KMS-11 (cell line): Measurements from ENCODE around the gene LMOD2.

ENCODE experiments used
- H2AFZ ChIP-seq: fragments of 200-600 bp; sonication (generic); 2 replicates; pipeline ENCODE4 v1.6.1; 2016; ENCODE audit warnings: antibody characterized with exemption, mixed run types, low read depth
- H3K27ac ChIP-seq: fragments of 200-600 bp; sonication (generic); 2 replicates; pipeline ENCODE4 v1.6.1; 2016; ENCODE audit warnings: mild to moderate bottlenecking, mixed run types
- H3K27me3 ChIP-seq: fragments of 200-600 bp; sonication (generic); 2 replicates; pipeline ENCODE4 v1.6.1; 2017; ENCODE audit warnings: mild to moderate bottlenecking, low read depth, mixed run types, moderate library complexity; ENCODE audit not compliant: insufficient read depth
- H3K36me3 ChIP-seq: fragments of 200-600 bp; sonication (generic); 2 replicates; pipeline ENCODE4 v1.6.1; 2017; ENCODE audit warnings: mild to moderate bottlenecking, mixed run types; ENCODE audit not compliant: insufficient read depth
- H3K4me1 ChIP-seq: fragments of 200-600 bp; sonication (generic); 2 replicates; pipeline ENCODE4 v1.6.1; 2016; ENCODE audit warnings: mild to moderate bottlenecking, low read depth, mixed run types; ENCODE audit not compliant: poor library complexity, severe bottlenecking
- H3K4me2 ChIP-seq: fragments of 200-600 bp; sonication (generic); 2 replicates; pipeline ENCODE4 v1.7.0; 2016; ENCODE audit warnings: mild to moderate bottlenecking, mixed run types
- H3K4me3 ChIP-seq: fragments of 200-600 bp; sonication (generic); IDR thresholded peaks from 2 replicates; pipeline ENCODE4 v1.6.1; 2017; ENCODE audit warnings: low read depth, low read length, mixed read lengths; ENCODE audit not compliant: insufficient read depth
- H3K79me2 ChIP-seq: fragments of 200-600 bp; sonication (generic); 2 replicates; pipeline ENCODE4 v1.6.1; 2016; ENCODE audit warnings: low read depth, mixed run types; ENCODE audit not compliant: insufficient read depth
- H3K9ac ChIP-seq: fragments of 200-600 bp; sonication (generic); 2 replicates; pipeline ENCODE4 v1.6.1; 2016; ENCODE audit warnings: mild to moderate bottlenecking, mixed run types
- H4K20me1 ChIP-seq: fragments of 200-600 bp; sonication (generic); 2 replicates; pipeline ENCODE4 v1.6.1; 2016; ENCODE audit warnings: mild to moderate bottlenecking, mixed run types; ENCODE audit not compliant: insufficient read depth
- CTCF ChIP-seq: fragments of 200-600 bp; sonication (generic); conservative IDR thresholded peaks from 2 replicates; pipeline ENCODE4 v1.6.1; 2017; ENCODE audit warnings: low read depth, mild to moderate bottlenecking, antibody characterized with exemption, low read length, moderate library complexity, mixed read lengths

LMOD2 gene

GRCh38 chr7:123647106-123647730, 8.4 kb upstream of the LMOD2 start:
- no peaks in the 10 kb centered on the region for H3K27me3 ChIP-seq
- H3K9ac ChIP-seq, result no peak overlapping the region
- no peak overlapping the region for H3K4me3 ChIP-seq
- no peaks in the 10 kb centered on the region for H3K79me2 ChIP-seq
- no peak overlapping the region for H2AFZ ChIP-seq
- H3K4me2 ChIP-seq, result no peak overlapping the region
- no peak overlapping the region for H3K27ac ChIP-seq
- no peak for TF ChIP-seq CTCF
- no peaks in the 10 kb centered on the region for H3K4me1 ChIP-seq
- H4K20me1 ChIP-seq, result no peaks in the 10 kb centered on the region
- H3K36me3 ChIP-seq, result no peaks in the 10 kb centered on the region

DNA sequence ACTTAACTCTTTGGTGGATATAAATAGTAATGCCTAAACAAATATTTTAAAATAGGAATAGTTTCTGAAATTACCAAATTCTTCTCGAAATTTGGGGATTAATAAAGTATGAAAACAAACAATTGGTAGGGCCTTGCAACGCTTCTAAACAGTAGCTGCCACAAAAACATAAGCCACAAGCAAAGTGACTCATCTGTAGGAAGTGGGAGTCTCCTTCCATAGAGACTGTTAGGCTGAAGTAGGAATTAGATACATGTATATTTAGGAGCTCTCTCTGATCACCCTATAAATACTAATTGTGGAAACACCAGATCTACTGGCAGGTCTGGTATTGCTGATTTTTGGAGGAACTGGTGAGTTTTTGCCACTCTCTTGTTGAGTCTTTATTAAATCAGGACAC, 5.7 kb upstream of the LMOD2 start:
- Histone ChIP-seq H3K36me3 (no peaks in the 10 kb centered on the region), H3K27ac (no peak overlapping the region), H4K20me1 (no peaks in the 10 kb centered on the region), H3K9ac (no peak overlapping the region), H3K27me3 (no peaks in the 10 kb centered on the region), H3K4me2 (no peak overlapping the region), H3K4me1 (no peaks in the 10 kb centered on the region), H3K79me2 (no peaks in the 10 kb centered on the region), H3K4me3 (no peak overlapping the region), H2AFZ (no peak overlapping the region)
- TF ChIP-seq CTCF, result no peak

DNA sequence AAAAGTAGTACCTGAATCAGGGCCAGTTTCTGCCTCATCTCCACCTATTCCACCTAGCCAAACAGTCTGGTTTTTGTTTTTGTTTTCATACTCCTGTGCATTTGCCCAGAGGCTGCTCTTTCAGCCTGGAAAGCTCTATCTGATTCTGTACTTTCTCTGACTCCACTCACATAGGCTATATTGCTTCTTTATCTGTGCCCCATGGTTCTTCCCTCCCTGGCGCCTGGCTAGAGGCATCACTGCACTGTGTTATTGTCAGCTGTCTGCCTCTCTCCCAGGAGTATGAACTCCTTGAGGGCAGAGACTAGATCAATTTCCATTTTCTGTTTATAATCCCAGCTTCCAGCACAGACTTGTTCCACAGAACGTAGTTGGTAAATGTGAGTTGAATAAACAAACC, 5.1 kb upstream of the LMOD2 start:
- H3K4me3 ChIP-seq, result no peak overlapping the region
- no peak overlapping the region for H3K27ac ChIP-seq
- no peaks in the 10 kb centered on the region for H4K20me1 ChIP-seq
- no peaks in the 10 kb centered on the region for H3K4me1 ChIP-seq
- no peaks in the 10 kb centered on the region for H3K27me3 ChIP-seq
- H3K4me2 ChIP-seq, result no peak overlapping the region
- no peaks in the 10 kb centered on the region for H3K36me3 ChIP-seq
- no peak overlapping the region for H2AFZ ChIP-seq
- no peak overlapping the region for H3K9ac ChIP-seq
- no peak for TF ChIP-seq CTCF
- H3K79me2 ChIP-seq, result no peaks in the 10 kb centered on the region

DNA sequence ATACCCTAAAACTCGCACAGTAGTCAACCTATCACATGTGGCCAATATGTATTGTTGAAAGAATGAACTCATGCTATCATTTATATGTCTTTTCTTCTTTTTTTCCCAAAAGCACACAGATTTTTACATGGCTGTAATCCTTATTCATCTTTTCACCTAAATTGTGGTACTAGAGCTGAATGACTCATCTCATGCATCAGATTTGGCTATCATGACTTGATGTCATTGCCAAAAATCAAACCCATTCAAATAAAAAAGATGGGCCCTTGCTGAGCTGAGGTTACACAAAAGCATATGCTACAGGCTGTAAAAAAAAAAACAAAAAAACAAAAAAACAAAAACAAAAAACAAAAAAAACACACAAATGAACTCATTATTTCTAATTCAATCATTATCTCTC, 3.3 kb upstream of the LMOD2 start:
- H3K4me1 ChIP-seq, result no peaks in the 10 kb centered on the region
- H4K20me1 ChIP-seq, result no peaks in the 10 kb centered on the region
- TF ChIP-seq CTCF, result no peak
- H3K27ac ChIP-seq, result no peak overlapping the region
- H3K36me3 ChIP-seq, result no peaks in the 10 kb centered on the region
- H2AFZ ChIP-seq, result no peak overlapping the region
- no peak overlapping the region for H3K4me3 ChIP-seq
- no peak overlapping the region for H3K9ac ChIP-seq
- no peak overlapping the region for H3K4me2 ChIP-seq
- H3K27me3 ChIP-seq, result no peaks in the 10 kb centered on the region
- H3K79me2 ChIP-seq, result no peaks in the 10 kb centered on the region
